Erythroblast (primary cell): ENCODE measurements around the gene PDZRN4.

ENCODE experiments used
- GATA1 ChIP-seq: IDR thresholded peaks from 2 replicates; pipeline ENCODE4 v1.6.1; 2011; ENCODE audit warnings: low read depth, mild to moderate bottlenecking, control low read depth, low read length, moderate library complexity
- POLR2A ChIP-seq: IDR thresholded peaks from 2 replicates; pipeline ENCODE4 v1.6.1; 2011; ENCODE audit warnings: mild to moderate bottlenecking, low read length

DNA sequence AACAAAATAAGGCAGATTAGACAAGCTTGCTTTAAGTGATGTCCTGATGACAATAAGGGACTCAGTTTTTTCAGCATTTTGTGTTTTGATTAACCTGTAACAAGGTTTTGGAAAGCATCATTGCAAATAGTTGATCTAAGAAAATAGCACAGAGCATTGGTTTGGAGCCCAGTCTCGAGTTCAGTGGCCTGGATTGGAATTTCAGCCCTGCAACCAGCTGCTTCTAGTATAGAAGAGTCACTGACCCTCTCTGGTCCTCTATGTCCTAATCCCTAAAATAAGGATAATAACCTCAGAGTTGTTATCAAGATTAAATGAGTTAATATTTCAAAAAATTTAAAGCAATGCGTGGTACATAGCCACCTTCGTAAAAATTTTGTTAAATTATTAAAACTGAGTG, 25.5 kb downstream of the PDZRN4 start:
- no peak for TF ChIP-seq POLR2A
- TF ChIP-seq GATA1: no peak
